ENCODE data around the gene MRPS23.

Gene MRPS23

GRCh38 chr17:57877803-57878377 is 28.0 kb upstream of the MRPS23 start:
- DNase-seq = no peak

DNA sequence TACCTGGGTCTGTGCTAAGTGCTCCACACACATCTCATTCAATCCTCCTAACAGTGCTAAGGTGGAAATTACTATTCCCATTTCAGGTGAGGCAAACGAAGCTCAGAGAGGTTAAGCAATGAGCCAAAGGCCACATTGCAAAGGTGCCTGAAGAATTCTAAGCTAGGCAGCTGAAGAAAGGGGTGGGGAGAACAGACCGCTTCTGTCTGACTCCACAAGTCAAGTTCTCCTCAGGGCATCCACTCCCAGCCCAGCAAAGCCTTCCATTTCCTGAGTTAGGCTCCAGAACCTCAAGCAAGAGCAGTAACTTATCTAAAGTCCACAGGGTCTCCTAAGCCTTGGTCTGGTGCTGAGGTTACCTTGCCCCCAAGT is 27.0 kb upstream of the MRPS23 start:
- DNase-seq = no peak

DNA sequence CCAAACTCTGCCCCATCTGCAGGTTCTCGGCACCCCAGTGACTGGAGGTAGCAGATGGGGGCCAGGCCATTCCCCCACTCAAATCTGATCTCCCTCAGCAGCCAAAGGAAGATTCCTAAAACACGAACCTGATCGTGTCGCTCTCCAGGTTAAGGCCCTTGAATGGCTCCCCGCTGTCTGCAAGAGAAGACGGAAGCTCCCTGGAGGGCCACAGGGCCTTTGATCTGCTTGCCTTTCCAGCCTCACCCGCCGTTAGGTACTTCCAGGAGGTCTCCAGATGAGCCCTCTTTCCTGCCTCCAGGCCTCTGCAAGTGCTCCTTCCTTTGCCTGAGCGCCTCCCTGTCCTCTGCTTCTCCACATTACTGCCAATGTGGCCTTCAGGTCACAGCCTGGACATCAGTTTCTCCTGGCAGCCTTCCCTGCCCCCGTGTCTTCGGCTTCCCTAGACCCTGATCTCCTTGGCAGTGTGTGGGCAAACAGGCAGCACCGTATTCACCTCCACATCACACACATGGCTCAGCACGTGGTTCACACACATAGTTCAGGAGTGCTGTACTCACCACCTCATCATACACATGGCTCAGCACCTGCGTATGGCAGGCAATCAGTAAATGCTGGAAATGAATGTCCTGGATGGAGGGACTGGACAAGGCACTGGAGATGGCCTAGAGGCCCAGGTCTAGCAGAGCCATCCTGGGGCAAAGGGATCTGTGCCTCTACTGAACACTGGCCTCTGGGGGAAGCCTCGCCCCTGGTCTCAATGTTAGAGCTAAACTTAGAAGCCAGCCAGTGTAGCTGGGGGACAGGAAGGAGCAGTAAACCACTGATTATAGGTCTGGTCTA is 26.4 kb upstream of the MRPS23 start:
- no peak for DNase-seq

DNA sequence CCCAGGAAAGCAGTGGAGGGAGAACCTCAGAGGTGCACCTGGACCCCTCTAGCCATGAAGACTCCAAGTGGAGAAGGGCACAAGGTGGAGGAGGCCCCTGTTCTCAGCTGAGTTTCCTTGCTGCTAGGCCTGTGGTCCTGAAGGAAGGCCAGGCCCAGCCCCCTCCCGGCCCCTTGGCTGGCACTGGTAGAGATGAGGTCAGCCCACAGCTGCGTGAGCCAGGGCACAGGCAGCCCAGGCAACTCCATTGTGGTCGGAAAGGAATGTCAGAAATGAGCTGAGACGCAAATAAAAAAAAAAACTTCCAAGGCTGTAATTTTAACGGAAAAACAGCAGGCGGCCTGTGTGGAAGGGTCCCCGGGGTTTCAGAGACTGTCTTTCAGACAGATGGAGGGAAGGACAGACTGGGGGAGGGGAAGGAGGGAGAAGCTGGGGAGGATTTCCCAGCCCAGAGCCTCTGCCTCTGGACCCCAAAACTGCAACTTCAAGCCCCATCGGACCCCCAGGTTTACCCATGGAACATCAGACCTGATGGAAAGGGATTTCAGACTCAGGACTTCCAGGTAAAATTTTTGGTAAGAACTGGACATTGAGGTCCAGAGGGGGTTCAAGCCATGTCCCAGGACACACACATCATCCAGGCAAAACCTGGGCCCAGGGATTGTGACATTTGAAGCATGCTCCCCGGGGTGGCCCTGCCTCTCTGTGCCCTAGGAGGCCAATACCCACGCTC is 25.6 kb upstream of the MRPS23 start:
- peak; percentile 97 for DNase-seq

DNA sequence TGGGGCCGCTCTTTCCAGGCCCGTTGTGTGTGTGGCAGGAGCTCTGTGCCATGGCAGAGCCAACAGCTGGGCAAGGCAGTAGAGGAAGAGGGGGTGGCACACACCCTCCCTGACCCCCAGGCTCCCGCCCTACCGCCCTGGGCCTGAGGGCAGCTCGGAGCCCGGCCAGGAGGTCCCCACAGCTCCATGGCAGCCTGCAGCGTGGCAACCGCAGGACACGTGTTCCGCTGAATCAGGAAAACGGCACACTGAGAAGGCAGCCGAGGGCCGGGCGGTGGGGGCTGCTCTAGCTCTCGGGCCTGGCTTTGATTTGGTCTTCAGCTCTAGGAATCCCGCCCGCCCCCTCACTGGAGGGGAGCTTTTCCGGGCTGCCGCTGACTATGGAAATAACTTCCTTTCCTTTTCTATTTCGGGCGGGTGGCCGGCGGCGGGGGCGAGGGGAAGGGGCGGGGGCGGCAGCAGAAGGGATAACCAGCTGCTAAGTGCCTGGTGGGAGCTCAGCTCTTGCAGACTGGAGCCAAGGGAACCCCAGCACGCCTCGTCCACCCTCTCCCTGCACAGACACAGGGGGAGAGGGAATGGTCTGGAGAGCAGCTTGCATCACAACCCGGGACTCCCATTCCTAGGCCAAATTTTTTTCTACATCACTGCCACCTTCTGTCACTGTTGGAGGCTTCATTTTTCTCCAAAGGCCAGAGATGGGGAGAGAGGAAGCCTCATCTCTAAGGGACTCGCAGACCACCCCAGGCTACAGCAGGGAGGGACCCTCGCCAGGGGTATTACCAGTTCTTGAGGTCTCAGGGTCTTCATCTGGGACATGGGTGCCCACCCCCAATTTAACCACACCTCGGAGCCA is 24.8 kb upstream of the MRPS23 start:
- DNase-seq = peak; percentile 97

DNA sequence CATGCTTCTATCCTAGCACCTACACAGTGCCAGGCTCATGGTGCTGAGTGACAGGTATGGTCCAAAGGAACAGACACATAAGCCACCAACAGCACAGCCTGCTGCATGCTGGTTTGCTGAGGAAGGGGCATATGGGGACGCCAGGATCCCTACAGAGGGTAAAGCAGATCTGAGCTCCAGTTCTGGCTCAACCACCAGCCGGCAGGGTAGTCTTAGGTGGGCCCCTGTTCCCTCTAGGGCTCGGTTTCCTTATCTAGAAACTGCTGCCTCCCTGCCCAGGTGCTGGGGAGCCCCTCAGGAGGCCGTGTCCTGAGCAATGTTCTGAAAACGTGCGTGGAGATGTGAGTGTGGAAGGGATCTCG is 24.2 kb upstream of the MRPS23 start:
- DNase-seq = no peak

DNA sequence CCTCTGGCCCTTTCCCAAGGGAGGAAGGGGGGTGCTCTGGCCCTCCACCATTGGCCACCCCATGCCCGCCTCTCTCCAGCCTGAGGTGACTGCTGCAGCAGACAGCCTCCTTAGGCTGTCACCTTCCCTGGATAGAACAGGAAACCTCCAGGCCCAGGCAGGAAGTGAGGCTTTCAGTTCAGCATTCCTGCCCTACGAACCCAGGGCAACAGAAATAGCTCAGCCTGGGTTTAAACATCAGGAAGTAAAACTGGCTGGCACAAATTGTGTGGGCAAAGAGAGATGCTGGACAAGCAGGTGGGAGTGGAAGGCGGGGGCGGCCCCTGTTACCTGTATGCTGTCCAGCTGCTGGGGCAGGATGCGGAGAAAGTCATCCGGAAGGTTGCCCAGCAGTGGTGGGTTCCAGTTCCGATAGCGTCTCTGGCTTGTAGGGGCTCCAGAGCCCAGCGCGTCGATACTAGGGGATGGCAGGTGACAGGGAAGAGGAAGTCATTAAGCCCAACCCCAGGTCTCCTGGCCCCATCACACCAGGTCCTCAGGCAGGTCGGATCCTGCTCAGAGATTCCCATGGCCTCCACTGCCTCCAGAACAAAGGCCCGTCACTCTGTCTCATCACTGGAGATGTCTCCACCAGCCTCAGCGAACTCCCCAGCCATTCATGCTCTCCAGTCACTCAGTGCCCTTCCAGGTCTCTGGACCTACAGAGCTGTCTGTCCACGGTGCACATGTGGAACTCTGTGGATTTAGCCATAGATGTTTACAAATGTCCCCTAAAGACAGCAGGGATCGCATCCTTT is 23.6 kb upstream of the MRPS23 start:
- DNase-seq = no peak

GRCh38 chr17:57872536-57872935 is 22.7 kb upstream of the MRPS23 start:
- peak; percentile 26 for DNase-seq

GRCh38 chr17:57871863-57872262 is 22.0 kb upstream of the MRPS23 start:
- DNase-seq = no peak

DNA sequence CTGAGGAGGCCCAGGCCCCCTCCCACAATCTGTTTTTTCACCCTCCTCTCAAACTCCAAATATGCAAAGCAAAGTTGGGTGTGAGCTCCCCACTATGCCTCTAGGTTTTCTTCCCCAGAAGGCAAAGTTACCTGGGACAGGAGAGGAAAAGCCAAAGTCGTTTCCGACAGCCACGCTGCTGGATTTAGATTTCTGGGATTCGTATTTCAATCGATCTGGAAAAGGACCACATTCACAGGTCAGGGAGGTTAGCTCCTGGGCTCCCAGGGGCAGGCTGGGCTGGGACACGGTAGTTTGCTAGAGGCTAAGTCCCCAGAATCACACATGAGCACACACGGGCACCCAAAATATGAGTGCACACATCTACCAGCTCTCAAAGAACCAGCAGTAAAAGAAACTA is 21.3 kb upstream of the MRPS23 start:
- DNase-seq = no peak

DNA sequence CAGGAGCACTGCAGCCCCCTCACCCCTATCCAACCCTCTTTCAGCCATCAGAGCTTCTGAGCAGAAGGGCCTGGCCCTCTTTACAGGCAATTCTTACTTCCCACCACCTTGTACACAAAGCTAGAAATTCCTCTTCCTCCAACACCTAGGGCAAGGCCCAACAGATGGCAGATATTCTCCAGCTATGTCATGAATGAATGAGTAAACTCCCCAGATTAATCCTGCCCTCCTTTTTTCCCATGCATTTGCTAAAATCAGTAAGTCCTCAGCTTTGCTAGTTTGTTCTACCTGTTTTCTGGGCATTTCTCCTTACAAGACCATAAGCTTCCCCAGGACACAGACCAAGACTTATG is 20.4 kb upstream of the MRPS23 start:
- no peak for DNase-seq

GRCh38 chr17:57869617-57870282 is 19.9 kb upstream of the MRPS23 start:
- DNase-seq = no peak

DNA sequence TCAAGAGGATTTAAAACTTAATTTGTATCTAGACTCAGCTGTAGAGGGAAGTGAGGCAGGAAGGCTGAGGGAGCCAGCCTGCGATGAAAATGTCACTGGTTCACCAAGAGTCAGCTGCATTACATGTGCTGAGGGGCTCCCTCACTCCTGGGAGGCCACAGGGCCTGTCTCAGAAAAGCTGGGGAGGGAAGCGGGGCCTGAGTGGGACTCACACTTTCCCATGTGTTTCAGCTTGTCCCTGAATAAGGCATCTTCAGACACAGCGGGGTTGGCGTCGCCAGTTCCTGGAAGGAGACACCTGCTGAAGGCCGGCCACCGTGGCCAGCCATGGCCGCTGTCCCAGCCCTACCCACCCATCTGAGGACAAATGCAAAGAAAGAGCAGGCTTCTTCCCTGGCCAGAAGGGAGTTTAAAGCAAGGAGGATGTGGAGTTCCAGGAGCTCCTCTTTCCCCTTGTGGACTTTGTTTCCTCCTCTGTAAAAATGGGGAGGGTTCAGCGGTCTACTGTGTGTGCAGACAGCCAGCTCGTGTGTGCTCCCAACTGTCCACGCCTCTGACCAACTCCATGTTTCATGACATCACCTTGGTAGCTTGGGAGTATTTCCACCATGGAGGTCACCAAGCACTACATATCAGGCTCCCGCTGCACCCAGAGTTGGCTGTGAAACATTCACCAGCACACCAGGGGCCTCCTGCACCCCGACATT is 19.2 kb upstream of the MRPS23 start:
- DNase-seq = no peak

DNA sequence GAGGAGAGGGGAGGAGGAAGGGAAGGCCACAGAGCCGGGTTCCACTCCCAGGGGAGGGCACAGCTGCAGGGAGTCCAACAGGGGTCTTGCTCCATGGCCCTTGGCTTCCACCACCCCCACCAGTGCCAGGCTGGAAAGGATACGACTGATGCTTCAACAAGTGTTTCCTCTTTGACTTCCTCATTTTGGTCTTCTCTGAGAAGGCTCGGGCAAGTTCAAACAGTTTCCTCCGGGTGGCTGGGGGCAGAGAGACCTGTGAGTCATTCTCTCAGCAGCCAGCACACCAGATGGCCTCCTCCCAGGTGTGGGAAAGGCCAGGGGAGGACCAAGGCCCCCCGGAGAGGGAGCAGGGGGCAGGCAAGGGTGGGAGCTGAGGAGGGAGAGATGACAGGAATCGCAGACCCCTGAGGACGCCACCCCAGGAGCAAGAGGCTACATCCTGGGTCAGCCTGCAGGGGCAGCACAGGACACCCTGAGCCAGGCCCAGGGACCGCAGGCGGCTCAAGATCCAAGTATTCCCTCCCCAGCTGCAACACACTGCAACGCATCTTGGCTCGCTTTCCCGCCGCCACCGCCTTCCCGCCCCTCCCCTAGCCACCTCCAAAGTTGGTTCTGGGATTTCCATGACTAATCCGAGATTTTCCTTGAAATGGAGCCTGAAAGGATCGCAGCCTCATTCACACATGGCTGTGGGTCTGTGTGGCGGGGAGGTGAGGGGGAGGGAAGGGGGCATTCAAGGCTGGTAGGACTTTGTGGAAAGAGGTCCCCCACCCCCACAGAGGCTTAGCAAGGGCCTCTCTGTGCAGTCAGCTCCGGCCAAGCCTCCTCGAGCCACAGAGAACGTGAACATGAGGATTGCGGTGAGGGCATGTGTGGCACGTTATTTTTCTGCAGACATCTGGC is 18.4 kb upstream of the MRPS23 start:
- peak; percentile 91 for DNase-seq

GRCh38 chr17:57867126-57867525 is 17.3 kb upstream of the MRPS23 start:
- DNase-seq = peak; percentile 20

- no peak for DNase-seq
These were observed 16.9 kb upstream of the MRPS23 start for GRCh38 chr17:57866723-57867122.

DNA sequence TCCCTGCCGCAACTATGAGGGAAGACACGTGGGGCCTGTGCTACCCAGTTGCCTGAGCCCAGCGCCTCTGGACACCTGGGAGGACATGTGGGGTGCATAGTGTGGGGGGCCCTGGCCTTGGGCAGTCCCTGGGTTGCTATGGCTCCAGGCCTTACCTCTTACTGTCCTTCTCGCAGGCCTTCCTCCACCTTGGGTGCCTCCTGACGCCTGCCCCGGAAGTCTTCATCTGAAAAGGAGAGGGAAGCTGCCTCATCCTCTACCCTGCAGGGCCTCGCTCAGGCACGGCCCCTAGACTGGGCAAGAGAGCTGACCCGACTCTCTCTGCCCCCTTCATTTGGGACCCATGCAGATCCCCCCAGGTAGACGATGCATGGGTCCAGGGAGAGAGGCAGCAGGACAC is 16.5 kb upstream of the MRPS23 start:
- DNase-seq = no peak

DNA sequence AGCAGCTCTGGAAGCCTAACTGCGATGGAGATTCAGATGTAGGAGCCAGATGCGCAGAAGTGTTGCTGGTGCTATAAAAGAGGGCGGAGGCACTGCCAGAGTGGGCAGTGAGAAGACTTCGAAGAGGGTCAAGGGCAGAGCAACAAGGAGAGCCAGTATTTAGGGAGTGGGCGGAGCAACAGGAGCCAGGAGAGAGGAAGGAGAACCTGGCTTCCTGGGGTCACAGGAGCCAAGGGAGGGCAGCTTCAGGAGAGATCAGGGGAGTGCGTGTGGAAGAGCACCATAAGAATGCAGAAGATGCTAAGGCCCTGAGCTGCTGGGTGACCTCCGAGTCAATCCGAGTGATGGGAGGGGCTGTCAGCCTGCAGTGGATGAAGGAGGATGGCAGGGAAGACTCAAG is 14.4 kb upstream of the MRPS23 start:
- no peak for DNase-seq

DNA sequence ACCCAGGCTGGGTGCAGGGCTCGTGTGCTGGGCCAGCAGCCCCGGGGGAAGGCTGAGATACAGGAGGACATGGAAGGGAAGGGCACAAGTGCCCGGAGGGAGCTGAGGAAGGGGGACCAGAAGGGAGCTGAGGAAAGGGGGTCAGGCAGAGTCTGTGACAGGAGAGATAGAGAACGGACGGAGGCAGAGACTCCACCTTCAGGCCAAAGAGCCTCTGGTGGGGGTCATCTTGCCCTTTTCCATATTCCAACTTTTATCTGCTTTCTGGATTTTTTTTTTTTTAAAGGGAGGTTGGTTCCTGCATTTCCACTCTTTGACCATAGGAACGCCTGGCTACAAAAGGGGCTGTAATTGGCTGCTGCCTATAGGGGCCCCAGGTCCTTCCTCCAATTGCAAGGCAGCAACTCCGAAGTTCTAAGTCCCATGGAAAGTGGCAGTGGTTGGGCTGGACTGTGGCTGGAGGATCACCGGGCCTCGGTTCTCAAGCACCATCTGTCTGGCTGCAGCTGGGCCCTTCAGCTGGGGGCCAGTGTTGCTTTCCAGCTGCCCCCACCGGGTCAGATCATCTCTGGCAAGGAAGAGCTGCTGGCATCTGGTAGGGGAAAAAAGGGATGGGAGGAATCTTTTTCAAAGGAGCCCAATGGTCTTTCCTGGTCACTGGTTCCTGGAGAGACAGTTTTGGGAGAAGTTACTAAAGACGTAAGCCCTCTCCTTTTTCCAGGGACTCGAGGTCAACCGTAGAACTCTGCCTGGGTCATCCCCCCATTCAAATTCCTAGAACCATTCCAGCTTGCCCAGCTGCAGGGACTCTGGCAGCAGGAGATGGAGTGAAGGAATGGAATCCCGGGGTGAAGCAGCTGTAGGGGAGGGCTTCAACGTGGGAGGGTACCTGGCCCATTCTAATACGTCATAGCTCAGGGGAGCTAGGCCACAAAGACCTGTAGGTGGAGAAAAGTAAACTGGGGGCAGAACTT is 13.1 kb upstream of the MRPS23 start:
- peak; percentile 69 for DNase-seq

Data from femur (tissue), 1 donor.